ENCODE results near the gene PTGES2.

The PTGES2 gene

GRCh38 chr9:128164307-128164885 is 36.9 kb upstream of the PTGES2 start:
- peaks cover 3% of the 10 kb centered on the region; the same call in 1 of the 2 replicates for H3F3A ChIP-seq (ENCODE audit: control insufficient read depth, insufficient read depth)
- peaks cover 10% of the 10 kb centered on the region for H3K4me1 ChIP-seq (ENCODE audit: control insufficient read depth, low read length)
- peaks cover 54% of the 10 kb centered on the region for H3K36me3 ChIP-seq (ENCODE audit: control insufficient read depth, low read length)
- no peaks in the 10 kb centered on the region for H3K27me3 ChIP-seq (ENCODE audit: control insufficient read depth, low read length)
- H3K4me3 ChIP-seq (ENCODE audit: low read length): no peak overlapping the region
- no peak overlapping the region for H3K27ac ChIP-seq (ENCODE audit: low read depth, low read length)
- no peak overlapping the region for H3K4me2 ChIP-seq (ENCODE audit: low read length)
- H4K20me1 ChIP-seq (ENCODE audit: control insufficient read depth, insufficient read depth, low read depth, low read length): no peaks in the 10 kb centered on the region
- no peak for TF ChIP-seq EZH2phosphoT487 (IDR thresholded peaks at IDR 0.05; ENCODE audit: borderline replicate concordance, low read length)
- no peak for TF ChIP-seq CTCF (IDR thresholded peaks at IDR 0.05; ENCODE audit: low read depth, low read length, poor library complexity, severe bottlenecking)
- H3K9me3 ChIP-seq (ENCODE audit: control insufficient read depth, insufficient read depth, low read length): no peaks in the 10 kb centered on the region
- peaks cover 11% of the 10 kb centered on the region for H3K79me2 ChIP-seq (ENCODE audit: control insufficient read depth, low read length)
- H3K9me2 ChIP-seq (replicated peaks; ENCODE audit: control insufficient read depth, low read length): no peaks in the 10 kb centered on the region

GRCh38 chr9:128163523-128164306 is 36.2 kb upstream of the PTGES2 start:
- Histone ChIP-seq H3K36me3 (ENCODE audit: control insufficient read depth, low read length) (peaks cover 49% of the 10 kb centered on the region), H3K4me3 (ENCODE audit: low read length) (no peak overlapping the region), H4K20me1 (ENCODE audit: control insufficient read depth, insufficient read depth, low read depth, low read length) (no peaks in the 10 kb centered on the region), H3K9me3 (ENCODE audit: control insufficient read depth, insufficient read depth, low read length) (no peaks in the 10 kb centered on the region), H3K27me3 (ENCODE audit: control insufficient read depth, low read length) (no peaks in the 10 kb centered on the region), H3K9me2 (replicated peaks; ENCODE audit: control insufficient read depth, low read length) (no peaks in the 10 kb centered on the region), H3F3A (ENCODE audit: control insufficient read depth, insufficient read depth) (peaks cover 3% of the 10 kb centered on the region; the same call in 1 of the 2 replicates), H3K4me2 (ENCODE audit: low read length) (no peak overlapping the region), H3K4me1 (ENCODE audit: control insufficient read depth, low read length) (peaks cover 14% of the 10 kb centered on the region), H3K79me2 (ENCODE audit: control insufficient read depth, low read length) (peaks cover 11% of the 10 kb centered on the region), H3K27ac (ENCODE audit: low read depth, low read length) (no peak overlapping the region)
- no peak for TF ChIP-seq EZH2phosphoT487 (IDR thresholded peaks at IDR 0.05; ENCODE audit: borderline replicate concordance, low read length)
- TF ChIP-seq CTCF (IDR thresholded peaks at IDR 0.05; ENCODE audit: low read depth, low read length, poor library complexity, severe bottlenecking): no peak

GRCh38 chr9:128163027-128163515 is 35.5 kb upstream of the PTGES2 start:
- Histone ChIP-seq H3F3A (ENCODE audit: control insufficient read depth, insufficient read depth) (peaks cover 3% of the 10 kb centered on the region; the same call in 1 of the 2 replicates), H3K9me3 (ENCODE audit: control insufficient read depth, insufficient read depth, low read length) (no peaks in the 10 kb centered on the region), H3K36me3 (ENCODE audit: control insufficient read depth, low read length) (peaks cover 46% of the 10 kb centered on the region), H3K79me2 (ENCODE audit: control insufficient read depth, low read length) (peaks cover 11% of the 10 kb centered on the region), H3K4me1 (ENCODE audit: control insufficient read depth, low read length) (peaks cover 14% of the 10 kb centered on the region), H4K20me1 (ENCODE audit: control insufficient read depth, insufficient read depth, low read depth, low read length) (no peaks in the 10 kb centered on the region), H3K4me3 (ENCODE audit: low read length) (no peak overlapping the region), H3K4me2 (ENCODE audit: low read length) (no peak overlapping the region), H3K27me3 (ENCODE audit: control insufficient read depth, low read length) (no peaks in the 10 kb centered on the region), H3K9me2 (replicated peaks; ENCODE audit: control insufficient read depth, low read length) (no peaks in the 10 kb centered on the region), H3K27ac (ENCODE audit: low read depth, low read length) (no peak overlapping the region)
- TF ChIP-seq CTCF (IDR thresholded peaks at IDR 0.05; ENCODE audit: low read depth, low read length, poor library complexity, severe bottlenecking) (no peak), EZH2phosphoT487 (IDR thresholded peaks at IDR 0.05; ENCODE audit: borderline replicate concordance, low read length) (no peak)
